ENCODE measurements around the gene IQCC. TPM values are rescaled to one million over a fixed set of nuclear protein-coding genes. Genes with fewer than 3 reads are reported as not detected.

IQCC gene
- total RNA-seq, 1 donor from 2014 or later, result not detected

DNA sequence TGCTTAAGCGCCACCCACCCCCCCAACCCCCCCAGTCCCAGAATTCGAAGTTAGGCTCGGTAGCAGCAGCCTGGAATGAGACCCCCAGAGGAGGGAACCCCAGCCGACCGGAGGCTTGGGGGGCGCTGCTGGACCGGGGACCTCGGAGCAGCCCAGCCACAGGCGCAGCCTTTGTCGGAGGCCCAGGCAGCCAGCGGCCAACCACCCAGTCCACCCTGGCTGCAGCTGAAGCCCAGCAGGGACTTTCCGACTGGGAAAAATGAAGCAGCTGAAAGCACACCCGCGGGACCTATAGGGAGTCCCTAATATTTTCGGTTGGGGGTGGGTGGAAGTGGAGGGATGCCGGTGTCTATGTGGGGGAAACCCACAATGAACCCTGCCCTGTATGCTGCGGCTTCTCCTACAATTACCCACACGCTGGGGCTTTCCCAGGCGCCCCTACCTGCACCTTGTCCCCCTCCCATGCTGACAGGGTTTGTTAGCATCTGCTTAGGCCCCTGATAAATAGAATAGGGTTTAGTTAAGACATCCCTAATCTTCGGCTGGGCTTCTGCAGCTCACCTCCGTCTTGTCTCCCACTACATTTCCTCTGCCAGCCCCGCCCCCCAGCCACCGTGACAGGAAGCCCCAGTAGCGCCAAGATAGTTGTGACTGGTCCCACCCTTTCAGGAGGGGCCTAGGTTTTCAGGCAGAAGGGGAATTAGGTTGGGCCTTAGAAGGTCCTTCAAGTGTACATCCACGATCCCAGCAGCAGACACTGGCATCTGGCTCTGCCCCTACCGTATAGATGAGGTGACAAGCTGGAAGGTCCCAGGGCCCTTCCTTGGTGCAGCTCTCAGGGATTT, 4.2 kb upstream of the IQCC start:
- intact Hi-C loops (cut with DNase I), result loop anchor here (5.0 kb wide), 1 partner anchor 91 kb away; the partner anchor contains the start of gene HDAC1
- Histone ChIP-seq H3K4me1 (peaks cover 7 to 25% of the 10 kb centered on the region in 2 donors), H3K4me3 (peak overlapping the region; percentile 73 to 74), H3K27me3 (no peaks in the 10 kb centered on the region), H3K36me3 (peaks cover 9 to 23% of the 10 kb centered on the region in 2 donors), H3K27ac (peak overlapping the region; percentile 66 to 68), H3K9me3 (no peaks in the 10 kb centered on the region)
- TF ChIP-seq CTCF (IDR thresholded peaks at IDR 0.05), result peak in 1 of 3 experiments; percentile 18
- peak in 1 of 2 donors; percentile 84 for DNase-seq (ENCODE audit: low spot score in 2 of 2)

DNA sequence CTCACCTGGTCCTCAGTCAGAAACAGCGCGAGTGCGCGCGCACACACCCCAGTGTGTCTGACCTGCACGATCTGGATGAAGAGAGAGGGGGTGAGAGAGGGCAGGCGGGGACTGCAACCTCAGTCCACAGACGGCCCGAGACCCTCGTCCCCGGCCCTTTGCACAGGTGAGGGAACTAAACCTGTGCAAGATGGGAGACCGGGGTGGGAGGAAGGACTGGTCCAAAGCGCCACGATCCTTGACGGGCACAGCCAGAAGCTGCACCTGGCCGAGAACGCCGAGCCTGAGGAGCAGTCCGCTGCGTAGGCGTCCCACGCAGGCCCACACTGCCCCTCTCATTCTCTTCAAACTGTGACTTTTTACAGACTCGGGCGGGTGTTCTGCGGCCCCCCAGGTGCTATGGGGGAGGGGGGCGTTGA, 519 bp upstream of the IQCC start:
- Histone ChIP-seq H3K36me3 (no peaks in the 10 kb centered on the region), H3K27ac (no peak overlapping the region), H3K4me3 (peak overlapping the region; percentile 52 to 86), H3K9me3 (no peaks in the 10 kb centered on the region), H3K4me1 (peaks cover 2 to 16% of the 10 kb centered on the region in 2 donors), H3K27me3 (no peaks in the 10 kb centered on the region)
- intact Hi-C loops (cut with DNase I), result loop anchor here (5.0 kb wide), 1 partner anchor 87 kb away; the partner anchor contains the start of gene HDAC1
- DNase-seq (ENCODE audit: low spot score in 2 of 2), result no peak
- TF ChIP-seq CTCF (IDR thresholded peaks at IDR 0.05), result no peak

- Histone ChIP-seq H3K4me1 (peaks cover 0 to 7% of the 10 kb centered on the region in 2 donors), H3K27me3 (no peaks in the 10 kb centered on the region), H3K9me3 (no peaks in the 10 kb centered on the region), H3K4me3 (no peak overlapping the region), H3K27ac (no peak overlapping the region), H3K36me3 (no peaks in the 10 kb centered on the region)
- intact Hi-C loops (cut with DNase I), result no loop called here
- no peak for DNase-seq (ENCODE audit: low spot score in 2 of 2)
- no peak for TF ChIP-seq CTCF (IDR thresholded peaks at IDR 0.05)
These were observed 3.0 kb downstream of the IQCC start for GRCh38 chr1:32208469-32208868.

DNA sequence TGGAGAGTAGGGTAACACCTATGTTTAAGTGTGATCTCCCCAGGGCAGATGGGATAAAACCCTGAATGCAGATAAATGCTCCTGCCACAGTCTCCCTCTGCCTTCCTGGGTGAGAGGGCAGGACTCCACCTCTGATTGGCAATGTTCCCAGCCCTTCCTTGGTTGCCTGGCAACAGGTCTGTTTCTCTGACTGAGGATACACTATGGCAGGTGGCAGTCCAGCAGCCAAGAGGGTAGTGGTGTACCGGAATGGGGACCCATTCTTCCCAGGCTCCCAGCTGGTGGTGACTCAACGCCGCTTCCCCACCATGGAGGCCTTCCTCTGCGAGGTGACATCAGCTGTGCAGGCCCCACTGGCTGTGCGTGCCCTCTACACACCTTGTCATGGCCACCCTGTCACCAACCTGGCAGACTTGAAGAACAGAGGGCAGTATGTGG, 3.4 kb downstream of the IQCC start, which contains the start of gene DCDC2B:
Gene DCDC2B, plus strand, starts transcription at position 199 of the 438 bp plus-strand sequence. Its CDS starts 5 bp downstream, at position 204.
- H3K27me3 ChIP-seq, result no peaks in the 10 kb centered on the region
- TF ChIP-seq CTCF (IDR thresholded peaks at IDR 0.05), result no peak
- no peak within 1 kb of the TSS for H3K27ac ChIP-seq
- no peak within 1 kb of the TSS for H3K4me3 ChIP-seq
- H3K36me3 ChIP-seq, result peaks cover under 1 to 3% of the 10 kb centered on the region in 2 donors
- peaks cover 0 to 7% of the 10 kb centered on the region in 2 donors for H3K4me1 ChIP-seq
- DNase-seq (ENCODE audit: low spot score in 2 of 2), result no peak
- no peaks in the 10 kb centered on the region for H3K9me3 ChIP-seq
- intact Hi-C loops (cut with DNase I), result no loop called here

- no peak overlapping the region for H3K4me3 ChIP-seq
- DNase-seq (ENCODE audit: low spot score in 2 of 2), result no peak
- no peak overlapping the region for H3K27ac ChIP-seq
- no peaks in the 10 kb centered on the region for H3K9me3 ChIP-seq
- H3K36me3 ChIP-seq, result peaks cover 30 to 45% of the 10 kb centered on the region in 2 donors
- no peaks in the 10 kb centered on the region for H3K27me3 ChIP-seq
- intact Hi-C loops (cut with DNase I), result no loop called here
- peak; percentile 47 to 66 (median 50) for TF ChIP-seq CTCF (IDR thresholded peaks at IDR 0.05)
- peaks cover under 1 to 1% of the 10 kb centered on the region in 2 donors for H3K4me1 ChIP-seq
These were observed 10.4 kb downstream of the IQCC start for GRCh38 chr1:32215629-32216480.

Data from ascending aorta (tissue), 2 donors.